ENCODE results near the gene TLR8. TPM values are rescaled to one million over a fixed set of nuclear protein-coding genes. Genes with fewer than 3 reads are reported as not detected.
A peak's percentile ranks its signal among the peaks of the same experiment; 100 is the strongest.

TLR8 gene
- total RNA-seq, 1 donor from 2014 or later, result not detected

- no peak overlapping the region for H3K4me3 ChIP-seq (ENCODE audit: insufficient read depth, low read depth, low read length)
- H3K36me3 ChIP-seq (ENCODE audit: insufficient read depth, low read length), result no peaks in the 10 kb centered on the region
- no peaks in the 10 kb centered on the region for H3K9me3 ChIP-seq (ENCODE audit: insufficient read depth, low read depth, low read length)
- H3K4me1 Mint-ChIP-seq (ENCODE audit: low read depth, unreplicated experiment), result no peaks in the 10 kb centered on the region
- H3K27me3 Mint-ChIP-seq (ENCODE audit: low read depth, unreplicated experiment), result no peaks in the 10 kb centered on the region
- H3K9me3 Mint-ChIP-seq (ENCODE audit: unreplicated experiment), result no peaks in the 10 kb centered on the region
- no peak overlapping the region for H3K27ac Mint-ChIP-seq (ENCODE audit: unreplicated experiment)
- DNase-seq (ENCODE audit: low read depth), result no peak
- H3K4me2 ChIP-seq (ENCODE audit: low read length), result no peak overlapping the region
- H3K27ac ChIP-seq (ENCODE audit: low read depth, low read length), result no peak overlapping the region
- TF ChIP-seq EZH2 (IDR thresholded peaks at IDR 0.05; ENCODE audit: insufficient read depth, low read length), result no peak
- TF ChIP-seq, protein P1, sequence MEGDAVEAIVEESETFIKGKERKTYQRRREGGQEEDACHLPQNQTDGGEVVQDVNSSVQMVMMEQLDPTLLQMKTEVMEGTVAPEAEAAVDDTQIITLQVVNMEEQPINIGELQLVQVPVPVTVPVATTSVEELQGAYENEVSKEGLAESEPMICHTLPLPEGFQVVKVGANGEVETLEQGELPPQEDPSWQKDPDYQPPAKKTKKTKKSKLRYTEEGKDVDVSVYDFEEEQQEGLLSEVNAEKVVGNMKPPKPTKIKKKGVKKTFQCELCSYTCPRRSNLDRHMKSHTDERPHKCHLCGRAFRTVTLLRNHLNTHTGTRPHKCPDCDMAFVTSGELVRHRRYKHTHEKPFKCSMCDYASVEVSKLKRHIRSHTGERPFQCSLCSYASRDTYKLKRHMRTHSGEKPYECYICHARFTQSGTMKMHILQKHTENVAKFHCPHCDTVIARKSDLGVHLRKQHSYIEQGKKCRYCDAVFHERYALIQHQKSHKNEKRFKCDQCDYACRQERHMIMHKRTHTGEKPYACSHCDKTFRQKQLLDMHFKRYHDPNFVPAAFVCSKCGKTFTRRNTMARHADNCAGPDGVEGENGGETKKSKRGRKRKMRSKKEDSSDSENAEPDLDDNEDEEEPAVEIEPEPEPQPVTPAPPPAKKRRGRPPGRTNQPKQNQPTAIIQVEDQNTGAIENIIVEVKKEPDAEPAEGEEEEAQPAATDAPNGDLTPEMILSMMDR (IDR thresholded peaks at IDR 0.05; ENCODE audit: insufficient read depth, low read depth, low read length), result no peak
- H2AFZ ChIP-seq (ENCODE audit: low read depth, low read length), result no peak overlapping the region
- H4K20me1 ChIP-seq (ENCODE audit: insufficient read depth, low read length), result no peaks in the 10 kb centered on the region
- peak; percentile 23 for FAIRE-seq
- no peak overlapping the region for H3K9ac ChIP-seq (ENCODE audit: low read length)
- no peaks in the 10 kb centered on the region for H3K4me1 ChIP-seq (ENCODE audit: insufficient read depth, low read length)
- H3K79me2 ChIP-seq (ENCODE audit: insufficient read depth, low read length), result no peaks in the 10 kb centered on the region
- no peak overlapping the region for H3K4me3 Mint-ChIP-seq (ENCODE audit: unreplicated experiment)
- no peaks in the 10 kb centered on the region for H3K36me3 Mint-ChIP-seq (ENCODE audit: low read depth, unreplicated experiment)
- no peaks in the 10 kb centered on the region for H3K27me3 ChIP-seq (ENCODE audit: insufficient read depth, low read length)
Measured at GRCh38 chrX:12965131-12965940, 58.9 kb downstream of the TLR8 start.

- Mint-ChIP-seq H3K9me3 (ENCODE audit: unreplicated experiment) (no peaks in the 10 kb centered on the region), H3K4me1 (ENCODE audit: low read depth, unreplicated experiment) (peaks cover 5% of the 10 kb centered on the region), H3K4me3 (ENCODE audit: unreplicated experiment) (no peak overlapping the region), H3K27ac (ENCODE audit: unreplicated experiment) (no peak overlapping the region), H3K27me3 (ENCODE audit: low read depth, unreplicated experiment) (no peaks in the 10 kb centered on the region), H3K36me3 (ENCODE audit: low read depth, unreplicated experiment) (no peaks in the 10 kb centered on the region)
- TF ChIP-seq EZH2 (IDR thresholded peaks at IDR 0.05; ENCODE audit: insufficient read depth, low read length), result no peak
- TF ChIP-seq, protein P1 (IDR thresholded peaks at IDR 0.05; ENCODE audit: insufficient read depth, low read depth, low read length), result no peak
- H2AFZ ChIP-seq (ENCODE audit: low read depth, low read length), result no peak overlapping the region
- H3K4me2 ChIP-seq (ENCODE audit: low read length), result no peak overlapping the region
- H3K9ac ChIP-seq (ENCODE audit: low read length), result no peak overlapping the region
- no peak for DNase-seq (ENCODE audit: low read depth)
- no peak overlapping the region for H3K27ac ChIP-seq (ENCODE audit: low read depth, low read length)
- H3K9me3 ChIP-seq (ENCODE audit: insufficient read depth, low read depth, low read length), result no peaks in the 10 kb centered on the region
- H3K4me3 ChIP-seq (ENCODE audit: insufficient read depth, low read depth, low read length), result no peak overlapping the region
- peaks cover 8% of the 10 kb centered on the region for H3K4me1 ChIP-seq (ENCODE audit: insufficient read depth, low read length)
- no peaks in the 10 kb centered on the region for H3K79me2 ChIP-seq (ENCODE audit: insufficient read depth, low read length)
- FAIRE-seq, result no peak
- H3K27me3 ChIP-seq (ENCODE audit: insufficient read depth, low read length), result no peaks in the 10 kb centered on the region
- no peaks in the 10 kb centered on the region for H4K20me1 ChIP-seq (ENCODE audit: insufficient read depth, low read length)
- no peaks in the 10 kb centered on the region for H3K36me3 ChIP-seq (ENCODE audit: insufficient read depth, low read length)
Measured at GRCh38 chrX:12966151-12966550, 59.7 kb downstream of the TLR8 start.

Data from astrocyte (in vitro differentiated cells and primary cell).